Measurements from ENCODE around the gene ANKRD63. TPM values are rescaled to one million over a fixed set of nuclear protein-coding genes. Genes with fewer than 3 reads are reported as not detected.

Gene ANKRD63
- polyA plus RNA-seq, 1 of the 3 experiments (the other 2 are of a cell fraction) = not detected

DNA sequence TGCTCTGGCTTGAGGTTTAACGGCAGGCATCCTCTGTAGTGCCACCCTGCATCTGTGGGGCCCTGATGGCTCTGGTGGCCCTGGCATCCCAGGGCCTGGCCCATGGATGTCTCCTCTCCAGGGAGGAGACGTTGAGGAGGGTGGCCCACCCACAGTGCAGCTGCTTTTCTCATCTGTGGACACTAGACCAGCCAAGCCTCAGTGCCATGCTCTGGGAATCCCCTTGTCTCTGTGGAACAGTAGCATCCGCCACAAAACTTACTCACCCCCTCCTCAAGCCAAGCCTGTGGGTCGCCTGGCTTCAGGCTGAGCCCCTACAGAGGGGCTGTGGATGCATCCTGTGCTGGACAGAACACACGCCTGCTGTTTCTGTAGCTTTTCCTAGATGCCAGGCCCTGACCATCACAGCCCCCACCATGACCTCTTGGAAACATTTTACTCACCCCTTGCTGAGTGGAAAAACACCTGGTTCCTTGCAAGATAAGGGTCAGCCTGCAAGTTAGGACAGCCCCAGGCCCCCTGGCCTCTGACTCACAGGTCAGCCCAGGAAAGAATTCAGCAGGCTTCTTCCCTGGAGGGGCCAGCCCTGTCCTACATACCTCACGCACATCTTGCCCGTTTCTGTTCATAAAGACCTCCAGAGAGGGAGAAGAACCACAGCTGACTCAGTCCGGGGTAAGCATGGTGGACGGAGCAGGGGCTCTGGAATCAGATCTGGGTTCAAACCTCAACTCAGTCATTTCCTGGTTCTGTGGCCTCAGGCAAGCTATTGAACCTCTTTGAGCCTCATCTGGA lies 25.0 kb downstream of the ANKRD63 start:
- H4K20me1 ChIP-seq (ENCODE audit: insufficient read depth) = no peaks in the 10 kb centered on the region
- 93% methylated on average over 3 of the region's 9 CpGs for WGBS (ENCODE audit: low lambda C conversion rate)
- no peaks in the 10 kb centered on the region for H3K36me3 ChIP-seq (replicated peaks in 1 of 2; ENCODE audit: control insufficient read depth in 1 of 2, insufficient read depth in 2 of 2, low read length in 1 of 2)
- no peak overlapping the region for H3K4me2 ChIP-seq
- H3K9ac ChIP-seq = no peak overlapping the region
- no peaks in the 10 kb centered on the region for H3K9me3 ChIP-seq
- H3F3A ChIP-seq (replicated peaks; ENCODE audit: insufficient read depth) = peaks cover 4% of the 10 kb centered on the region
- H2AFZ ChIP-seq (ENCODE audit: low read depth) = no peak overlapping the region
- peaks cover 17% of the 10 kb centered on the region for H3K27me3 ChIP-seq (ENCODE audit: insufficient read depth)
- ChIA-PET CTCF (interaction anchor here (1.0 to 34.5 kb wide), 4 partner anchors 12 to 80 kb away, joined by 3 to 868 read pairs (median 364); no protein-coding TSS in a partner anchor), POLR2A (no interaction called here)
- peaks cover 0 to 8% of the 10 kb centered on the region in 2 experiments; a peak in 1 of 4 replicates for H3K4me1 ChIP-seq (ENCODE audit: control insufficient read depth in 1 of 2, insufficient read depth in 2 of 2, low read depth in 1 of 2, low read length in 1 of 2)
- no peak overlapping the region for H3K4me3 ChIP-seq (ENCODE audit: low read depth in 2 of 2, low read length in 1 of 2)
- no peak overlapping the region for H3K27ac ChIP-seq (ENCODE audit: low read depth in 2 of 2, low read length in 1 of 2)
- no peaks in the 10 kb centered on the region for H3K9me2 ChIP-seq
- TF ChIP-seq TCF12 (IDR thresholded peaks at IDR 0.05) (0 out of 2 replicates have a peak, but pooled peaks have one; percentile 16), NFIC (IDR thresholded peaks at IDR 0.05; ENCODE audit: borderline replicate concordance) (no peak)
- no peaks in the 10 kb centered on the region for H3K79me2 ChIP-seq (ENCODE audit: insufficient read depth)
- DNase-seq = no peak

- peaks cover 4% of the 10 kb centered on the region for H3F3A ChIP-seq (replicated peaks; ENCODE audit: insufficient read depth)
- no peaks in the 10 kb centered on the region for H3K9me3 ChIP-seq
- H3K4me1 ChIP-seq (ENCODE audit: control insufficient read depth in 1 of 2, insufficient read depth in 2 of 2, low read depth in 1 of 2, low read length in 1 of 2) = peaks cover 0 to 8% of the 10 kb centered on the region in 2 experiments; a peak in 1 of 4 replicates
- no peak overlapping the region for H3K4me3 ChIP-seq (ENCODE audit: low read depth in 2 of 2, low read length in 1 of 2)
- H3K27me3 ChIP-seq (ENCODE audit: insufficient read depth) = peaks cover 21% of the 10 kb centered on the region
- ChIA-PET CTCF (interaction anchor here (1.0 to 34.5 kb wide), 4 partner anchors 14 to 81 kb away, joined by 3 to 868 read pairs (median 364); no protein-coding TSS in a partner anchor), POLR2A (no interaction called here)
- no peaks in the 10 kb centered on the region for H3K79me2 ChIP-seq (ENCODE audit: insufficient read depth)
- no peaks in the 10 kb centered on the region for H3K36me3 ChIP-seq (replicated peaks in 1 of 2; ENCODE audit: control insufficient read depth in 1 of 2, insufficient read depth in 2 of 2, low read length in 1 of 2)
- no peaks in the 10 kb centered on the region for H4K20me1 ChIP-seq (ENCODE audit: insufficient read depth)
- DNase-seq = no peak
- 100% methylated on average over 4 of the region's 17 CpGs for WGBS (ENCODE audit: low lambda C conversion rate)
- TF ChIP-seq EZH2phosphoT487 (IDR thresholded peaks at IDR 0.05; ENCODE audit: borderline replicate concordance, low read depth) (no peak), USF2 (IDR thresholded peaks at IDR 0.05; ENCODE audit: borderline replicate concordance, low read depth, low read length) (no peak), CHD2 (IDR thresholded peaks at IDR 0.05; ENCODE audit: low read length, partially characterized antibody) (no peak), NFIC (IDR thresholded peaks at IDR 0.05; ENCODE audit: borderline replicate concordance) (no peak), RXRA (IDR thresholded peaks at IDR 0.05; ENCODE audit: borderline replicate concordance, low read depth) (no peak), POLR2AphosphoS5 (IDR thresholded peaks at IDR 0.05; ENCODE audit: low read depth, low read length) (no peak), TEAD4 (IDR thresholded peaks at IDR 0.05; ENCODE audit: borderline replicate concordance, insufficient read depth) (no peak), FOSL2 (IDR thresholded peaks at IDR 0.05; ENCODE audit: borderline replicate concordance, low read depth) (no peak), RFX5 (IDR thresholded peaks at IDR 0.05; ENCODE audit: low read length) (no peak), GABPA (IDR thresholded peaks at IDR 0.05; ENCODE audit: low read depth) (no peak), SMC3 (IDR thresholded peaks at IDR 0.05; ENCODE audit: low read depth, low read length) (no peak), RAD21 (IDR thresholded peaks at IDR 0.05; ENCODE audit: low read length) (no peak), IRF3 (IDR thresholded peaks at IDR 0.05; ENCODE audit: low read depth, low read length) (no peak), ELF1 (IDR thresholded peaks at IDR 0.05) (no peak), RCOR1 (IDR thresholded peaks at IDR 0.05; ENCODE audit: low read length) (no peak), FOXJ3 (CRISPR knock-in tag; IDR thresholded peaks at IDR 0.05) (no peak)
- TF ChIP-seq, protein P1, sequence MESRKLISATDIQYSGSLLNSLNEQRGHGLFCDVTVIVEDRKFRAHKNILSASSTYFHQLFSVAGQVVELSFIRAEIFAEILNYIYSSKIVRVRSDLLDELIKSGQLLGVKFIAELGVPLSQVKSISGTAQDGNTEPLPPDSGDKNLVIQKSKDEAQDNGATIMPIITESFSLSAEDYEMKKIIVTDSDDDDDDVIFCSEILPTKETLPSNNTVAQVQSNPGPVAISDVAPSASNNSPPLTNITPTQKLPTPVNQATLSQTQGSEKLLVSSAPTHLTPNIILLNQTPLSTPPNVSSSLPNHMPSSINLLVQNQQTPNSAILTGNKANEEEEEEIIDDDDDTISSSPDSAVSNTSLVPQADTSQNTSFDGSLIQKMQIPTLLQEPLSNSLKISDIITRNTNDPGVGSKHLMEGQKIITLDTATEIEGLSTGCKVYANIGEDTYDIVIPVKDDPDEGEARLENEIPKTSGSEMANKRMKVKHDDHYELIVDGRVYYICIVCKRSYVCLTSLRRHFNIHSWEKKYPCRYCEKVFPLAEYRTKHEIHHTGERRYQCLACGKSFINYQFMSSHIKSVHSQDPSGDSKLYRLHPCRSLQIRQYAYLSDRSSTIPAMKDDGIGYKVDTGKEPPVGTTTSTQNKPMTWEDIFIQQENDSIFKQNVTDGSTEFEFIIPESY (IDR thresholded peaks at IDR 0.05; ENCODE audit: borderline replicate concordance, low read depth) = no peak
- no peaks in the 10 kb centered on the region for H3K9me2 ChIP-seq
- no peak overlapping the region for H3K27ac ChIP-seq (ENCODE audit: low read depth in 2 of 2, low read length in 1 of 2)
- H3K9ac ChIP-seq = no peak overlapping the region
- no peak overlapping the region for H2AFZ ChIP-seq (ENCODE audit: low read depth)
- H3K4me2 ChIP-seq = no peak overlapping the region
These were observed 26.1 kb downstream of the ANKRD63 start for GRCh38 chr15:40256638-40257235.

All from SK-N-SH (cell line).